ENCODE data around the gene TUBB.

The TUBB gene

DNA sequence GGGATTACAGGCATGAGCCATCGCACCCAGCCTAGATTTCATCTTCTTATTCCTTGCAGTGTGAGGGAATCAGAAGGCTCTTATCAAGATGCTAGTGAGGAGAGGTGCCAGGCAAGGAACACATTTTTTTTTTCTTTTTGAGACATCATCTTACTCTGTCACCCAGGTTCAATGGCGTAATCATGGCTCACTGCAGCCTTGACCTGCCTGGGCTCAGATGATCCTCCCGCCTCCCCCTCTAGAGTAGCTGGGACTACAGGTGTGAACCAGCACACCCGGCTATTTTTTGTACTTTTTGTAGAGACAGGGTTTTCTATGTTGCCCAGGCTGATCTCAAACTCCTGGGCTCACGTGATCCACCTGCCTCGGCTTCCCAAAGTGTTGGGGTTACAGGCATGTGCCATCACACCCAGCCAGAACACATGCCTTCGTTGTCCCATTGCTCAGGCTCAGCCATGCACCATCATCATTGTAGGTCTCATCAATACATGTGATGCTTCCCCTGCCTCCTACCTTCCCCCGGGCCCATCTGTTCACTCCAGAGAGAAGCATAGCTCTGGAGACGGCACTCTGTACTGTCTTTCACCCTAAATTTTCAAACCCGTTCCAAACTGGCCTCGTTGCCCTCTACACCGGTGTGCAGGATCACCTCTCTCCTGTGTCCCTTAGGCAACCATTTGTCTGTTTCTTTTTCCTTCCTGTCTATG is 12.2 kb downstream of the TUBB start:
- peak in 1 of 51 donors; percentile 21 for DNase-seq

- DNase-seq: no peak
These were observed 15.6 kb downstream of the TUBB start for GRCh38 chr6:30735668-30736314.

DNA sequence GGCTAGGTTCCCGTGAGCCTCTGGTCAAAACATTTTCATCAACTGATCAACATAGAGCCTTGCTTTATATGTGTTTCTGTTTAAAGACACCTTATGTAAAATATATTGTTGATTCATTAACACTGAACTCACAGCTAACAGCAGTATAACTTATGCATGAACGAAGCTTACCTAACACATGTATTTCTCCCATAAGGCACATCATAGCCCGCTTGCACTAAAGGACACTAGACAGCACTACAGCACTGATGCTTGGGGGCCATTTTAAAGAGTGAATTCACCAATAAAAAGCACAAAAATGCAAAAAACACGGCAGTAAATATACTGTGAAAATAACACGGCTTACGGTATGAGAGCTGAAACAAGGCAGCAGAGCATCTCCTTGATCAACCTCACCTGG is 18.4 kb downstream of the TUBB start:
- no peak for DNase-seq

GRCh38 chr6:30740540-30740870 is 20.4 kb downstream of the TUBB start:
- DNase-seq: no peak

GRCh38 chr6:30741063-30741779 is 21.1 kb downstream of the TUBB start:
- no peak for DNase-seq

- no peak for DNase-seq
These were observed 21.7 kb downstream of the TUBB start for GRCh38 chr6:30741789-30742315.

DNA sequence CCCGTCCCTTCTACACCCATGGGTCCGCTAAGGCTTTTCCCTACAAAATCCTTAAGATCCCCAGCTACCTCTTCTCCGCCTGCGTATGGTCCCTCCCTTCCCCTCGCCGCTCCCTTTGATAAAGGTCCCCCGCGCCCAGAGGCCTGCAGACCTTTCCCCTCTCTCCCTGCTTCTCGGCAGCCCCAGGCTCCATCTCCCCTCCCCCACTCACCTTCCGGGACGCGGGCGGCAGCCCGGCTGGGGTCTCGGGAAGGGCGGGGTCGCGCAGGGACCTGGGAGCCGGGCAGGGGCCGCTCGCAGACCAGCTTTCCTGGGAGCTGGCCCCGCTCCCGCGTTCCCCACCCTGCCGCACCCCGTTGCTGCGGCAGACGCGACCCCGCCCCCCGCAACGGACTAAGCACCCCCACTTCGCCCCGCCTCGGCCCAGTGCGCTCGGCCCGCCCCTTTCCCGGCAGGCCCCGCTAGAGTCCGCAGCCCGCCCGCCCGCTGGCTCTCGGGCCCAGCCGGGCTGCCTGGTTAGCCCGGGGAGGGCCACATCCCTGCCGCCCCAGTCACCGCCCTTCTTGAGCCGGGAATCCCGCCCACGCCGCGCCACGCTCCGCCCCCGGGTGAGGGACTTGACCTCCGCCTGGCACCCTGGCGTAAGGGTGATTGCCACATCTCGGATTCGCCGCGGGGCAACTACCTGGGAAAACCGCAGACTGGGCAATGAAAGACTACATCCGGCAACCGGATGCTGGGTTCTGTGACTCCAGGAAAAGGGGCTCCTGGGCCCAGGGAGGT is 22.4 kb downstream of the TUBB start, which contains the start of gene FLOT1:
FLOT1 (minus strand) TSS at position 372 of the 783 bp plus-strand sequence. CDS start 498 bp downstream, outside the sequence.
- peak; percentile 48 to 95 (median 85) for DNase-seq

DNA sequence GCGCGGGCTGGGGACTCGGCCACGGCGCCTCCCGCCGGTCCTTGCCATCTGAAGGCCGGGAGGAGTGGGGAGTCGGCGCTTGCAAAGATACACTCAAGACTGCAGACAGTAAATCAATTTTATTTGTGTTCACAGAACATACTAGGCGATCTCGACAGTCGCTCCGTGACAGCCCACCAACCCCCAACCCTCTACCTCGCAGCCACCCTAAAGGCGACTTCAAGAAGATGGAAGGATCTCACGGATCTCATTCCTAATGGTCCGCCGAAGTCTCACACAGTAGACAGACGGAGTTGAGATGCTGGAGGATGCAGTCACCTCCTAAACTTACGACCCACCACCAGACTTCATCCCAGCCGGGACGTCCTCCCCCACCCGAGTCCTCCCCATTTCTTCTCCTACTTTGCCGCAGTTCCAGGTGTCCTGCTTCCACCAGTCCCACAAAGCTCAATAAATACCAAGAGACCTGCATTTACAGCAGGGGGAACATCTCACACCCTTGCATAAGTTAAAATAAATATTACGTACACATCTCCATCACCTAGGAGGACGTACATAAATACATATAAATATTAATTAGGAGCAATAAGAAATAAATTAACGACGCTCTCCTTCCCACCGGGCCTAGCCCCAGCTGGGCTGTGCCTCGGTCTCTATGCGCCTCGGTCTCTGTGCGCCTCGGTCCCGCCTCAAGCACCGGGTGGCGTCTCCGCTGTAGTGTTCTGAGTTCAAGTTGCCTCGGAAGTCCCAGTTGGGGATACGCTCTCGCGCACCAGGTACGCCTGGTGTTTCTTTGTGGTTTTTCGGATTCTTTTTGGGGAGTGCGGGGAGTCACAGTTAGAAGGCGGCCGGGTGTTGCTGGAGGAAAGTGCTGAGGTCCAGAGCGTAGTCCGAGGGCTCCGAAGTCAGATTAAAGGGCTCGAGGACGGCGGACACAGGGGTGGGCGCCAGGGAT is 23.2 kb downstream of the TUBB start:
- DNase-seq: no peak

- DNase-seq: peak in 45 of 51 donors; percentile 18 to 85 (median 52)
These were observed 24.1 kb downstream of the TUBB start, which contains the start of gene IER3 for GRCh38 chr6:30744054-30744805. Gene IER3, minus strand, starts transcription at chr6:30744547. Its CDS starts 29 bp downstream, at chr6:30744518.

DNA sequence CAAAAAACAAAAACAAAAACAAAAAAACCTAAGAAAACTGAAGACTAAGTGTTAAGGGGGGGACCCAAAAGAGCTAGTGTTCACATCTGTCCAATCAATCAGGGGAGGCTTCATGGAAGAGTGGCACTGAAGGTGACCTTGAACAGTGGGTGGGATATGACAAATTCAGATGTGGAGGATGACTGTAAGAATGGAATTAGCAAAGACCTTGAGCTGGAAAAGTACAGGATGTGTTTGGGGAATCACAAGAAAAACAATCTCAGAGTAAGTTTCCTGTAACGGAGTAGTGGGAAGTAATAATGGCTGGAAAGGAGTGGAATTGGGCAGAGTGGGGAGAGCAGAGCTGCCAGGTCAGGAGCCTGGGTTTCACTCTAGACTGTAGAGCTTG is 27.1 kb downstream of the TUBB start:
- no peak for DNase-seq

DNA sequence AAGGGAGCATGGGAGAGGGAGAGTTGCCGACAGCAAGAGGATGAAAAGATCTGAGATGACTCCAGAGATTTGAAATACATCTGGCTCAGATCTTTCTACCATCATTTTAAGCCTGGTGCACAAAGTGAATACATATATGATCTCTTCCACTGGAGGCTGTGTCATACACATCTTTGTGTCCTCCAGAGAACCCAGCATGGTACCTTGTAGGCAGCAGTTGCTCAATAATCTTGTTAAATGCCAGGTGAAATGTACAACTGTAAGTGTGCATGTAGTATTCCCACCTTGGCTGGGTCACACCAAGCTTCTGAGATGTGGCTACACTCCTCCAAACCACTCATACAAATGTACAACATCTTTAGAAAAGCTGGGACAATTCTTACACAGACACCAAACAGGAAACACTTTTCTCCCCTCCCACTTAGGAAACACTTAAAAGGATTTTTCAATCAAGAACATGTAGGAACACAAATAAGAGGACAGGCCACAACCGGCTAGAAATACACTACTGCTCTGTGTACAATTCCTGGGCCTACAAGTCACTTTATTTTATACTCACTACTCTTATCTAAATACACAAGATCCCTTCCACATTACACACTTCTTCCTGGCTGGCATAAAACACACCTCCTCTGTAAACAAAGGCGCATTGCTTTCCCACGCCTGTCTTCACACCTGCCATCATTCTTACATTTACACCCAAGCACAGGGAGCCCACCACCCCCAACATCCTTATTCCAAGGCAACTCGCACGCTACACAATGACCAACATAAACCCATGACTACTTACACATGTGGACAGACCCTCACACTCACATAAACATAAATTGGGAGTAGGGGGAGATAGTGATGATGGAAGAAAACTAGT is 28.0 kb downstream of the TUBB start:
- DNase-seq: no peak

GRCh38 chr6:30748851-30749540 is 28.8 kb downstream of the TUBB start:
- DNase-seq: no peak

DNA sequence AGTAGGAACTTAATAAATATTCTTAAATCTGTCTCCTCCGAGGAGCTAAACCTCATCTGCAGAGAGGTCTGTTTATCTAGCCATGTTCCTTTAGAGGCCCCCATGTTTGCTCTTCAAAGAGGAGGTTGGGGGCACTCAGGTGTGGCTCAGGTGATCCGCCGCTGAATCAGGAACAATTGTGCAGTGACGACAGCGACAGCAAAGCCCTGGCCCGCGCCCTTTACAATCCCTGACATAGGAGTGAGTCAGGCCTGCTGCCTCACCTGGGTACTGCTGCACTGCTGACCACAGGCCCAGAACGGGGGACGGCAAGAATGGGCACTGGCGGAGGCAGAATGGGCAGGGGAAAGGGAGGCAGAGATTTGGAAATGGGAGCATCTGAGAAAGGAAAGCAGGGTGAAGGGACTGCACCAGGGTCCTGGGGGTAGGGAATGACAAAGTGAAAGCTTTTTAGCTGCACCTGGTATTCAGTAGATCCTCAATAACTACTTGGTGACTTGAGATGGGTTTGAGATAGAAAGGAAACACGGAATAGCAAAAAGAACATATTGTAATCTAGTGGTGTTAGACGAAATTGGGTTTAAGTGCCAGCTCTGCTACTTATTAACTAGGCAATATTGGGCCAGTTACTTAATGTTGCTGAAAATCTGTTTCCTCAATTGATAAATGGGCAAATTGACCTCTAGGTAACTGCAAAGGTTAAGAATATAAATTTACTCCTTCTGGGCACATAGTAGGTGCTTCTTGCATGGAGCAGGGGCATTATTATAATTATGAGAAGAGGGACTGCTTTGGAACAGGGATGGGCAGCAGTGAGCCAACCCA is 29.6 kb downstream of the TUBB start:
- DNase-seq: no peak

DNA sequence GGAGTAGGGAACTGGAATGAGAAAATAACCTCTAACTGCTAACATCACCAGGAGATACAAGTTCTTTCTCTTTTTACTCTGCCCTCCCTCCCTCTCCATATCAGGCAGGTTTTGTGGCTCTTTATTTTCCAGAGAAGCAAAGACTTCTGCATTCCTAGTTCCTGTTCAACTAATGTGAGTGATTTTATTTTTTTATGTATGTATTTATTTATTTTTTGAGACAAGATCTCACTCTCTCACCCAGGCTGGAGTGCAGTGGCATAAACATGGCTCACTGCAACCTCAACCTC is 30.2 kb downstream of the TUBB start:
- DNase-seq: no peak

GRCh38 chr6:30752157-30752927 is 32.2 kb downstream of the TUBB start:
- peak in 32 of 51 donors; percentile 6 to 86 (median 32) for DNase-seq

DNA sequence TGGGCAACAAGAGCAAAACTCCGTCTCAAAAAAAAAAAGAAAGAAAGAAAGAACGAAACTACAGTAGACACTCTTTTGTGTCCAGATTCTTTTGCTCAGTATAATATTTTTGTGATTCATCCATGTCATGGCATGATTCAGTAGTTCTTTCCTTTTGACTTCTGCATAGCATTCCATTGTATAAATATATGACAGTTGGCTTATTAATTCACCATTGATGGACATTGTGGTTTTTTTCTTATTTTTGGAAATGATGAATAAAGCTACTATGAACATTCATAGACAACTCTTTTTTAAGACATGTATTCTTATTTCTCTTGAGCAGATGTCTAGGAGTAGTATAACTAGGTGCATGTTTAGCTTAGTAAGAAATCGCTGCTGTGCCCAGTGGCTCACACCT is 34.5 kb downstream of the TUBB start:
- no peak for DNase-seq

All from hypothalamus (tissue), 51 donors.